Karpas-422 (cell line): Measurements from ENCODE around the gene C1orf56. TPM values are rescaled to one million over a fixed set of nuclear protein-coding genes. Genes with fewer than 3 reads are reported as not detected.

Source experiments
- DNase-seq: peaks from one replicate; pipeline ENCODE4 v3.0.0-alpha.2; 2015
- H2AFZ ChIP-seq: fragments of 200-600 bp; sonication (generic); 2 replicates; pipeline ENCODE4 v1.6.1; 2014; ENCODE audit warnings: antibody characterized with exemption, low read length, mixed read lengths
- H3K27ac ChIP-seq: fragments of 200-600 bp; sonication (generic); 2 replicates; pipeline ENCODE4 v1.5.1; 2014; ENCODE audit warnings: mild to moderate bottlenecking, low read length, moderate library complexity
- H3K27me3 ChIP-seq: fragments of 200-600 bp; sonication (generic); 2 replicates; pipeline ENCODE4 v1.6.1; 2014; ENCODE audit warnings: low read length, mixed read lengths
- H3K36me3 ChIP-seq: fragments of 200-600 bp; sonication (generic); 2 replicates; pipeline ENCODE4 v1.6.1; 2014; ENCODE audit warnings: low read length, mixed read lengths; ENCODE audit not compliant: insufficient read depth
- H3K4me1 ChIP-seq: fragments of 200-600 bp; sonication (generic); 2 replicates; pipeline ENCODE4 v1.6.1; 2014; ENCODE audit warnings: mild to moderate bottlenecking, low read length, mixed read lengths
- H3K4me2 ChIP-seq: fragments of 200-600 bp; sonication (generic); 2 replicates; pipeline ENCODE4 v1.6.1; 2014; ENCODE audit warnings: low read length, low read depth, mild to moderate bottlenecking; ENCODE audit not compliant: poor library complexity, severe bottlenecking
- H3K4me3 ChIP-seq: fragments of 200-600 bp; sonication (generic); 2 replicates; pipeline ENCODE4 v1.5.1; 2014; ENCODE audit warnings: mild to moderate bottlenecking, antibody characterized with exemption, low read length, mixed read lengths
- H3K79me2 ChIP-seq: fragments of 200-600 bp; sonication (generic); 2 replicates; pipeline ENCODE4 v1.6.1; 2014; ENCODE audit warnings: mild to moderate bottlenecking, low read length, mixed read lengths
- H3K9ac ChIP-seq: fragments of 200-600 bp; sonication (generic); 2 replicates; pipeline ENCODE4 v1.6.0; 2014; ENCODE audit warnings: low read length
- H3K9me2 ChIP-seq: fragments of 200-600 bp; sonication (generic), shearing (Covaris generic); replicated peaks from 2 replicates; pipeline ENCODE4 v1.6.0; 2014; ENCODE audit warnings: mild to moderate bottlenecking, low read length, moderate library complexity; ENCODE audit not compliant: insufficient read depth
- H3K9me3 ChIP-seq: fragments of 300-700, 200-600 bp; sonication (generic); 2 replicates; pipeline ENCODE4 v1.6.1; 2014; ENCODE audit warnings: low read length, mixed read lengths
- H4K20me1 ChIP-seq: fragments of 200-600 bp; sonication (generic); 2 replicates; pipeline ENCODE4 v1.6.1; 2014; ENCODE audit warnings: mild to moderate bottlenecking, antibody characterized with exemption, low read length, low read depth; ENCODE audit not compliant: insufficient read depth
- total RNA-seq: library from RNA; depleted of rRNA; stranded (reverse); fragments of >200 nt; shearing (Covaris generic); gene quantifications from 2 replicates; pipeline ENCODE4 v1.2.3, GENCODE V29; 2014; ENCODE audit warnings: low replicate concordance

Gene C1orf56
- total RNA-seq, 1 experiment from 2014 or later, result 4.6 TPM

DNA sequence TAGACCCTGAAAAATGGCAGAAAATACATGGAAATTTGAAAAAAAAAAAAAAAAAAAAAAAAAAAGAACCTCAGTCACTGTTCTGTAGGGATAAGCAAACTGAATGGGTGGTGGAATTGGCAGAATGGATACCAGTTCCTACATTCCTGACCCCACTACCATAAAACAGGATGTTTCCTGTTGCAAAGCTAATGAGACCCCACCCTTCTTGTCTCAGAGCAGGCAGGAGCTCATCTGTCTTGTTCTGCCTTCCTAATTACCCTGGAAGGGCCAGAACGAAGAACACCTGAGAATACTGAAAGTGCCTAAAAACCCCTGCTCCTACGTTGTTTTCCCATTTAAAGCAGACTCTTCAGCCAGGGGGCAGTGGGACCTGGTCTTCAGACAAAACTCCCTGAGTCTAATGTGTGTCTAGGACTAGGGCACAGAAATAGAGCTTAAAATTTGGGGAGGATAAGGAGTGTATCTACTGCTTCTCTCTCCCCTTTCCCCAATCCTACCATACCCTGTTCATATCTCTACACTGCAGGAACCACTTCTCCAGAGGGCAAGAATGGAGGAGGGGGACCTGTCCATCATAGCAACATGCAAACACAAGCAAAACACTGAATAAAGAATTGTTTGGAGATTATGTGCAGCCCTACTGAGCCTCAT, 3.9 kb downstream of the C1orf56 start:
- Histone ChIP-seq H3K27ac (no peak overlapping the region), H3K9me3 (no peaks in the 10 kb centered on the region), H3K36me3 (peaks cover 34% of the 10 kb centered on the region), H3K4me2 (no peak overlapping the region), H3K27me3 (no peaks in the 10 kb centered on the region), H4K20me1 (peaks cover 2% of the 10 kb centered on the region; the same call in 1 of the 2 replicates), H3K79me2 (peaks cover 16% of the 10 kb centered on the region), H3K9ac (no peak overlapping the region), H3K4me1 (peaks cover 15% of the 10 kb centered on the region), H2AFZ (no peak overlapping the region), H3K4me3 (no peak overlapping the region), H3K9me2 (no peaks in the 10 kb centered on the region)
- no peak for DNase-seq

DNA sequence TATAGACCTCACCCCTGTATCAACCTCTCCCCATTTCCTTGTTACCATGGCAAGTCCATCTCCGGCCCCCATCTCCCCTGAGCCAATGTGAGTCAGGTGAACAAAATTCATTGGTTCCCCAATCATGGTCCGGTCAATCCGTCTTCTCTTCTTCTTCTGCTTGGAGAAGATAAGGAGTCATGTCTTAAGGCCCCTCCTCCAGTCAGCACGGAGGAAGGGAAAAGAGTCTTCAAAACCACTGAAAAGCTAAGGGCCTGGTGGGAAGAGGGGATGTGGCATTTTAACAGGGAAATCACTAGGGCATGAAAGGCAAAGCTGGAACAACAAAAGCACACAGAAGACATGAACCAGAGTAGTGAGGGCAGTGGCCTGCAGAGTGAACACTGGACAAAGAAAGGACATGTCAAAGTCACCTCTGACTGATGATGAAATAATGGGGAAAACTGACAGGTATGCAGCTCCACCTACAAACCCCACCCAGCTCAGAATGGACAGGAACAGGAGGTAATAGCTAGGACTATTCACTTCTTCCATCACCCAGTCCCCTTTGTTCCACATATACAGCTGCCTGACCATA, 7.5 kb downstream of the C1orf56 start:
- Histone ChIP-seq H3K79me2 (peaks cover 47% of the 10 kb centered on the region), H3K27ac (no peak overlapping the region), H3K9me2 (no peaks in the 10 kb centered on the region), H3K9ac (no peak overlapping the region), H3K9me3 (no peaks in the 10 kb centered on the region), H3K4me3 (no peak overlapping the region), H3K4me2 (no peak overlapping the region), H3K27me3 (no peaks in the 10 kb centered on the region), H3K4me1 (peaks cover 22% of the 10 kb centered on the region), H2AFZ (no peak overlapping the region), H3K36me3 (peaks cover 38% of the 10 kb centered on the region), H4K20me1 (peaks cover 23% of the 10 kb centered on the region)
- no peak for DNase-seq

DNA sequence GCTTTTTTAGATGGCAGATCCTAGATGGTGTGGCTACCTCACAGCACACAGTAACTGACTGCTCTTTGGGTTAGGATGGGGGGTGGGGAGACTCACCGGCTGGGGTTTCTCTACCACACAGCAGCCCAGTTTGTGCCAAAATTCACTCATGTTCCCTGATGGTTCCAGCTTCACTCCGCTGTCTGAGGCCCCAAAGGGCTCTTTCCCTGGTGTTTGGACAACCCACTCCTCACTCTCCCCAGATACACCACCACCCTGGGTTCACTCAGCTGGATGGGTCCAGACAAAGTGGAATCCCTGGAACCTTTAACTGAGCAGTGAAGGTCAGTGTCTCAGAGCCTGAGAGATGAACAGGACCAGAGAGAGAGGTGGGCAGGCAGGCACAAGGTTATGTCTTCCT, 8.0 kb downstream of the C1orf56 start:
- H3K4me2 ChIP-seq, result no peak overlapping the region
- no peak overlapping the region for H3K4me3 ChIP-seq
- H3K9me2 ChIP-seq, result no peaks in the 10 kb centered on the region
- no peak overlapping the region for H2AFZ ChIP-seq
- no peaks in the 10 kb centered on the region for H3K9me3 ChIP-seq
- peaks cover 38% of the 10 kb centered on the region for H3K36me3 ChIP-seq
- peaks cover 22% of the 10 kb centered on the region for H3K4me1 ChIP-seq
- peaks cover 23% of the 10 kb centered on the region for H4K20me1 ChIP-seq
- no peak overlapping the region for H3K27ac ChIP-seq
- H3K79me2 ChIP-seq, result peaks cover 53% of the 10 kb centered on the region
- DNase-seq, result no peak
- H3K27me3 ChIP-seq, result no peaks in the 10 kb centered on the region
- no peak overlapping the region for H3K9ac ChIP-seq

DNA sequence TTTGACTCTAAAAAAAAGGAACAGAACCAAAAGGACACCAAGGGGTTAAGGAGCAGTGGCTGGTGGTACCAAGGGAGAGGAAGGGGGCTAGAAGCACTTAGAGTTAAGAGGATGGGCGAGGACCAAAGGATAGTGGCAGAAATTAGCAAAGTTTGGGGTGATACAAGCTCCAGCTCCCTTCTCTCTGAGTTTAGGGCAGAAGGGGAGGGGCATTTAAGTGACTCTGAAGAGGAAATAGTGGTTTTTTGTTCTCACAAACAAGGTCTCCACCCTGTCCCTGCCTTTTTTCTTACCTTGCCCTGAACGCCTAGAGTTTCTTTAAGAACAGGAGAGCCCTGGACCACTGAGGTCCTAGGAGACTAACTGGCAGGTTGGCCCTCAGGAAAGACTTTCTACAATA, 8.6 kb downstream of the C1orf56 start:
- no peak for DNase-seq
- Histone ChIP-seq H3K27me3 (no peaks in the 10 kb centered on the region), H3K36me3 (peaks cover 38% of the 10 kb centered on the region), H3K27ac (no peak overlapping the region), H4K20me1 (peaks cover 23% of the 10 kb centered on the region), H3K4me1 (peaks cover 26% of the 10 kb centered on the region), H3K4me3 (no peak overlapping the region), H3K9me2 (no peaks in the 10 kb centered on the region), H3K4me2 (peak overlapping the region; percentile 6), H3K79me2 (peaks cover 58% of the 10 kb centered on the region), H2AFZ (no peak overlapping the region), H3K9ac (no peak overlapping the region; the same call in 1 of the 2 replicates), H3K9me3 (no peaks in the 10 kb centered on the region)

DNA sequence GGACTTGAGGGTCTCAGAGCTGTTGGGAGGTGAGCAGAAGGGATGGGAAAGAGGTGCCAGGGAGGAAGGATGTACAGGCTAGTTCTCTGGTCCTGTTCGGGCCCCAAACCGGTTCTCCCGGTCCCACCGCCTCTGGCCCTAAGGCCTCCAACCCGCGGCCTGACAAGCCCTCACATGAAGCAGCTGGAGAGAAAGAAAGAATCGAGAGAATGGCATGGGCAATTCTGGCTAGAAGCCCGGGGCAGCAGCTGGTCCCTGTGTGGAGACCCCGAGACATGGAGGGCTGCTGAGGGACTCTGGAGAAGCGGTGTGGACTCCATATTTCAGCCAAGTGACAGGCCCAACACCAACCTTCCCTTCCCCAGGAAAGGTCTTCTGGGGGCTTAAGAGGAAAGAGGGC, 11.1 kb downstream of the C1orf56 start:
- peak overlapping the region; percentile 80 for H3K4me3 ChIP-seq
- peaks cover 40% of the 10 kb centered on the region for H3K4me1 ChIP-seq
- H3K36me3 ChIP-seq, result peaks cover 31% of the 10 kb centered on the region; the same call in 1 of the 2 replicates
- peak overlapping the region; percentile 77 for H3K27ac ChIP-seq
- peak; percentile 49 for DNase-seq
- peaks cover 82% of the 10 kb centered on the region for H3K79me2 ChIP-seq
- no peak overlapping the region for H2AFZ ChIP-seq
- H3K9me2 ChIP-seq, result no peaks in the 10 kb centered on the region
- H4K20me1 ChIP-seq, result peaks cover 23% of the 10 kb centered on the region
- H3K4me2 ChIP-seq, result peak overlapping the region; percentile 95
- H3K9me3 ChIP-seq, result no peaks in the 10 kb centered on the region
- H3K9ac ChIP-seq, result peak overlapping the region; percentile 88
- H3K27me3 ChIP-seq, result no peaks in the 10 kb centered on the region

DNA sequence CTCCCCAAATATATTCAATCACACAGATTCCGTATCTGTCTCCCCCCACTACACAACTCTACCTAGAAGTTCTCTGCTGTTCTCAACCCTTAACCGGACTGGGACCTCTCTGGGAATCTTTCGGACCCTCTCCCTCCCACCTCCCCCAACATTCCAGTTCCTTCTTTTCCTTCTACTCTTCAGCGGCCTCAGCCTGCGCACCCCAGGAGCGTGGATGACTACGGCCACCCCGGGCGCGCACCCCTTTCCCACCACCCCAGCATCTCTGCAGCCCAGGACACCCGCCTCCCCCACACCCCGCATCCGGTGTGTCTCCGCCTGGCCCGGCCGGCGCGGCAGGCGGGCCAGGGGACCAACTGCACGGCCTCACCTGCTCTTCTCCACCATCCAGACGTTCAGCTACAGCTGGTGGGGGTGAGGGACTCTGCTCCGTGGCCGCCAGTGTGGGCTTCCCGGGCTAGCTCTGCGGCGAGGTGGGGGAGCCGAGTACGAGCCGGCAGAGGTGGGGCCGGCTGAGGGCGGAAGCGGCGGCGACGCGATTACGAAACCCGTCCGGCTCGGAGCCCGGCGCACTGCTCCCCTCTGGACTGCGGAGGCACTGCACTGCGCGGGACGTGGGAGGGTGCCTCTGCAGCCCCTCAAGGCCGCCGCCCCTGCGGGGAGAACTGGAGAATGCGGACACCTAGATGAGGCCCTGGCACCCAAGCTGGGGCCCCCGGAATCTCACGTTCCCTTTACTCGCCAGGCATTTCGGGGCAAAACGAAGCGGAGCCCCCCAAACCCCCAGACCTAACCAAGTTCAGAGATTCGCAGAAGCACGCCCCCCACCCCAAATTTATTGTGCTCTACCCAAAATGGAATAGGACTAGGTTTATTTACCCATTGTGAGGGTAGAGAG, 11.8 kb downstream of the C1orf56 start, which contains the start of gene CDC42SE1:
CDC42SE1 (minus strand) TSS at position 514 of the 898 bp plus-strand sequence. CDS start 3,892 bp downstream, outside the sequence.
- peaks cover 43% of the 10 kb centered on the region for H3K4me1 ChIP-seq
- peaks cover 87% of the 10 kb centered on the region for H3K79me2 ChIP-seq
- no peaks in the 10 kb centered on the region for H3K9me3 ChIP-seq
- H3K9ac ChIP-seq, result peak within 1 kb of the TSS; percentile 88
- H3K4me3 ChIP-seq, result peak within 1 kb of the TSS; percentile 80
- H2AFZ ChIP-seq, result peak within 1 kb of the TSS; percentile 52
- H4K20me1 ChIP-seq, result peaks cover 23% of the 10 kb centered on the region
- H3K4me2 ChIP-seq, result peak within 1 kb of the TSS; percentile 95
- H3K36me3 ChIP-seq, result peaks cover 27% of the 10 kb centered on the region; the same call in 1 of the 2 replicates
- peak within 1 kb of the TSS; percentile 77 for H3K27ac ChIP-seq
- no peaks in the 10 kb centered on the region for H3K27me3 ChIP-seq
- no peaks in the 10 kb centered on the region for H3K9me2 ChIP-seq
- peak; percentile 96 for DNase-seq

DNA sequence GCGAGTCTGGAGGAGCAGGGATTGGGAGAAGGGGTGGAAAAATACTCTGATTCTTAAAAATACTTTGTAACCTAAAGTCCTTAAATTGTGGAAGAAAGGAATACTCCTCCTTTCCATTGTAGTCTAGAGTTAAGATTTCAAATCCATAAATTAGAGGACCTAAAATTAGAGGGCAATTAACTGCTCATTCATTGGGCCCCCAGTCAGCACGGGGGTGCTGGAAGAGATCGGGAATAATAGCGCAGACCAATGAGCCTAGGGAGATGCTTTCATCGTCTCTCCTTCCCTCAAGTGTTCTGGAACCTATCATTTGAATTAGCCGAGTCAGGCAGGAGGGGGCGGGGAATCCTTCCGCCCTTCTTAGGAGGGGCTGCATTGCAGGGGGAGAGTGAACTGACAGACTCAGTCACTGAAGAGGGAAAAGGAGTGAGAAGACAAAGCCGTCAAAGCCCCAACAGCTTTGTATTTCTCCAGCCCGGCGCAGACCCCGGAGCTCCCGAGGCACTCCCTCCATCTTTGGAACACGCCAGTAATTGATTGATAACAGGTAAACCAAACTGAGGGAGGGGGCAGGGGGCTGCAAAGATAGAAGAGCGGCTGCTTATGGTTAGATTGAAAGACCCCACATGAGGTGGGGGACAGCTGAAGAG, 12.6 kb downstream of the C1orf56 start, which contains the start of gene MLLT11:
MLLT11 (plus strand) TSS at position 391 of the 650 bp plus-strand sequence. CDS start 6,828 bp downstream, outside the sequence.
- peak within 1 kb of the TSS; percentile 80 for H3K4me3 ChIP-seq
- H3K4me1 ChIP-seq, result peaks cover 51% of the 10 kb centered on the region
- H3K9me2 ChIP-seq, result no peaks in the 10 kb centered on the region
- H4K20me1 ChIP-seq, result peaks cover 23% of the 10 kb centered on the region
- no peaks in the 10 kb centered on the region for H3K27me3 ChIP-seq
- H2AFZ ChIP-seq, result peak within 1 kb of the TSS; percentile 52
- peak within 1 kb of the TSS; percentile 88 for H3K9ac ChIP-seq
- peak within 1 kb of the TSS; percentile 95 for H3K4me2 ChIP-seq
- peaks cover 19% of the 10 kb centered on the region; the same call in 1 of the 2 replicates for H3K36me3 ChIP-seq
- peak within 1 kb of the TSS; percentile 77 for H3K27ac ChIP-seq
- H3K9me3 ChIP-seq, result no peaks in the 10 kb centered on the region
- peaks cover 95% of the 10 kb centered on the region for H3K79me2 ChIP-seq
- DNase-seq, result peak; percentile 87
